ENCODE measurements around the gene ATP2B2.

GRCh38 chr3:10501664-10502052 lies 3.7 kb downstream of the ATP2B2 start:
- TF ChIP-seq POLR2A (IDR thresholded peaks at IDR 0.05; ENCODE audit: borderline replicate concordance, extremely low read depth, insufficient read depth, insufficient read length), result no peak
- TF ChIP-seq RAD21 (IDR thresholded peaks at IDR 0.05; ENCODE audit: low read depth), result no peak
- no peak for TF ChIP-seq ELF1 (IDR thresholded peaks at IDR 0.05; ENCODE audit: borderline replicate concordance, low read depth)
- no peak for TF ChIP-seq ZFX (IDR thresholded peaks at IDR 0.05)
- no peak for TF ChIP-seq EZH2 (IDR thresholded peaks at IDR 0.05)
- TF ChIP-seq CTCF (IDR thresholded peaks at IDR 0.05 in 2 of 3, conservative IDR thresholded peaks at IDR 0.05 in 1 of 3; ENCODE audit: borderline replicate concordance in 1 of 3, insufficient read depth in 1 of 3, low read depth in 2 of 3, low read length in 2 of 3), result no peak
- no peak for TF ChIP-seq CEBPB (IDR thresholded peaks at IDR 0.05; ENCODE audit: low read depth)
- TF ChIP-seq SP1 (IDR thresholded peaks at IDR 0.05; ENCODE audit: low read depth), result no peak
- TF ChIP-seq POLR2AphosphoS5 (IDR thresholded peaks at IDR 0.05; ENCODE audit: low read depth, low read length), result no peak

All from HCT116 (cell line).